ENCODE measurements around the gene GPLD1.

GRCh38 chr6:24504649-24505586 lies 15.5 kb upstream of the GPLD1 start:
- TF ChIP-seq EZH2 (IDR thresholded peaks at IDR 0.05) (no peak), POLR2AphosphoS5 (IDR thresholded peaks at IDR 0.05; ENCODE audit: borderline replicate concordance, low read depth, low read length) (no peak)
